ENCODE measurements around the gene MTAP. TPM values are rescaled to one million over a fixed set of nuclear protein-coding genes. Genes with fewer than 3 reads are reported as not detected.

The MTAP gene
- total and polyA plus RNA-seq, 2 of the 13 experiments (the other 11 are each of a cell fraction or from before 2014, with no cell fraction given): 16.7 to 51.2 TPM

DNA sequence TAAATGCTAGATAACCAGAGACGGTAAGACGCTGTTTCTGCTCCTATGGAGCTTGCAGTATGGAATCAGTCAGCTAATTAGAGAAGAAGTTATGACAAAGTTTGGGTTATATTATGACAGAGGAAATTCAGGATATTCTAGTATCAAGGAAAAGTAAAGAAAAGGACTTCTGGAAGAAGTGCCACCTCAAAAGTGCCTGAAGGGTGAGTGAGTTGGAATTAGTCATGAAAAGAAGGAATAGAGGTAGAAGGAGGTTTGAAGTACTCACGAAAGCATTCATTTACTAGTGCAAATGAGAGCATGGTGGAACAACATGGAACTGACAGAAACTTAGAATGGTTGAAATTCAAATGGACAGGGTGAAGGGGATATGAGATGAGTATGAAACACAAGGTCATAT is 40.4 kb upstream of the MTAP start:
- H3K9me3 ChIP-seq (ENCODE audit: low read length): no peaks in the 10 kb centered on the region
- ATAC-seq (no peak), DNase-seq (ENCODE audit: low spot score) (no peak), FAIRE-seq (no peak)
- no peaks in the 10 kb centered on the region for H3K36me3 ChIP-seq (replicated peaks in 1 of 2; ENCODE audit: control insufficient read depth in 1 of 2, insufficient read depth in 2 of 2, low read length in 2 of 2)
- WGBS (ENCODE audit: low lambda C conversion rate): 10% methylated on average over 3 of the region's 3 CpGs
- TF ChIP-seq, protein P1, sequence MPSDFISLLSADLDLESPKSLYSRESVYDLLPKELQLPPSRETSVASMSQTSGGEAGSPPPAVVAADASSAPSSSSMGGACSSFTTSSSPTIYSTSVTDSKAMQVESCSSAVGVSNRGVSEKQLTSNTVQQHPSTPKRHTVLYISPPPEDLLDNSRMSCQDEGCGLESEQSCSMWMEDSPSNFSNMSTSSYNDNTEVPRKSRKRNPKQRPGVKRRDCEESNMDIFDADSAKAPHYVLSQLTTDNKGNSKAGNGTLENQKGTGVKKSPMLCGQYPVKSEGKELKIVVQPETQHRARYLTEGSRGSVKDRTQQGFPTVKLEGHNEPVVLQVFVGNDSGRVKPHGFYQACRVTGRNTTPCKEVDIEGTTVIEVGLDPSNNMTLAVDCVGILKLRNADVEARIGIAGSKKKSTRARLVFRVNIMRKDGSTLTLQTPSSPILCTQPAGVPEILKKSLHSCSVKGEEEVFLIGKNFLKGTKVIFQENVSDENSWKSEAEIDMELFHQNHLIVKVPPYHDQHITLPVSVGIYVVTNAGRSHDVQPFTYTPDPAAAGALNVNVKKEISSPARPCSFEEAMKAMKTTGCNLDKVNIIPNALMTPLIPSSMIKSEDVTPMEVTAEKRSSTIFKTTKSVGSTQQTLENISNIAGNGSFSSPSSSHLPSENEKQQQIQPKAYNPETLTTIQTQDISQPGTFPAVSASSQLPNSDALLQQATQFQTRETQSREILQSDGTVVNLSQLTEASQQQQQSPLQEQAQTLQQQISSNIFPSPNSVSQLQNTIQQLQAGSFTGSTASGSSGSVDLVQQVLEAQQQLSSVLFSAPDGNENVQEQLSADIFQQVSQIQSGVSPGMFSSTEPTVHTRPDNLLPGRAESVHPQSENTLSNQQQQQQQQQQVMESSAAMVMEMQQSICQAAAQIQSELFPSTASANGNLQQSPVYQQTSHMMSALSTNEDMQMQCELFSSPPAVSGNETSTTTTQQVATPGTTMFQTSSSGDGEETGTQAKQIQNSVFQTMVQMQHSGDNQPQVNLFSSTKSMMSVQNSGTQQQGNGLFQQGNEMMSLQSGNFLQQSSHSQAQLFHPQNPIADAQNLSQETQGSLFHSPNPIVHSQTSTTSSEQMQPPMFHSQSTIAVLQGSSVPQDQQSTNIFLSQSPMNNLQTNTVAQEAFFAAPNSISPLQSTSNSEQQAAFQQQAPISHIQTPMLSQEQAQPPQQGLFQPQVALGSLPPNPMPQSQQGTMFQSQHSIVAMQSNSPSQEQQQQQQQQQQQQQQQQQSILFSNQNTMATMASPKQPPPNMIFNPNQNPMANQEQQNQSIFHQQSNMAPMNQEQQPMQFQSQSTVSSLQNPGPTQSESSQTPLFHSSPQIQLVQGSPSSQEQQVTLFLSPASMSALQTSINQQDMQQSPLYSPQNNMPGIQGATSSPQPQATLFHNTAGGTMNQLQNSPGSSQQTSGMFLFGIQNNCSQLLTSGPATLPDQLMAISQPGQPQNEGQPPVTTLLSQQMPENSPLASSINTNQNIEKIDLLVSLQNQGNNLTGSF (CRISPR knock-in tag; IDR thresholded peaks at IDR 0.05): no peak
- TF ChIP-seq NFE2 (CRISPR knock-in tag; IDR thresholded peaks at IDR 0.05): no peak
- TF ChIP-seq HMG20A (CRISPR knock-in tag; IDR thresholded peaks at IDR 0.05; ENCODE audit: borderline replicate concordance): no peak
- TF ChIP-seq PCBP1 (IDR thresholded peaks at IDR 0.05; ENCODE audit: borderline replicate concordance, low read depth, low read length): no peak
- TF ChIP-seq, protein P2, sequence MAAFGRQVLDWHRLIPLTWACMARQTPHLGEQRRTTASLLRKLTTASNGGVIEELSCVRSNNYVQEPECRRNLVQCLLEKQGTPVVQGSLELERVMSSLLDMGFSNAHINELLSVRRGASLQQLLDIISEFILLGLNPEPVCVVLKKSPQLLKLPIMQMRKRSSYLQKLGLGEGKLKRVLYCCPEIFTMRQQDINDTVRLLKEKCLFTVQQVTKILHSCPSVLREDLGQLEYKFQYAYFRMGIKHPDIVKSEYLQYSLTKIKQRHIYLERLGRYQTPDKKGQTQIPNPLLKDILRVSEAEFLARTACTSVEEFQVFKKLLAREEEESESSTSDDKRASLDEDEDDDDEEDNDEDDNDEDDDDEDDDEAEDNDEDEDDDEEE (CRISPR knock-in tag; IDR thresholded peaks at IDR 0.05): no peak
- no peak for TF ChIP-seq FOXJ3 (CRISPR knock-in tag; IDR thresholded peaks at IDR 0.05; ENCODE audit: borderline replicate concordance)
- no peak for TF ChIP-seq NFIC (IDR thresholded peaks at IDR 0.05; ENCODE audit: low read length)
- TF ChIP-seq RCOR2 (CRISPR knock-in tag; IDR thresholded peaks at IDR 0.05): no peak
- TF ChIP-seq PCBP2 (optimal IDR thresholded peaks at IDR 0.05; ENCODE audit: low read depth, low read length, poor library complexity, severe bottlenecking): no peak
- TF ChIP-seq U2AF2 (IDR thresholded peaks at IDR 0.05; ENCODE audit: low read depth, low read length): no peak
- TF ChIP-seq, protein P3, sequence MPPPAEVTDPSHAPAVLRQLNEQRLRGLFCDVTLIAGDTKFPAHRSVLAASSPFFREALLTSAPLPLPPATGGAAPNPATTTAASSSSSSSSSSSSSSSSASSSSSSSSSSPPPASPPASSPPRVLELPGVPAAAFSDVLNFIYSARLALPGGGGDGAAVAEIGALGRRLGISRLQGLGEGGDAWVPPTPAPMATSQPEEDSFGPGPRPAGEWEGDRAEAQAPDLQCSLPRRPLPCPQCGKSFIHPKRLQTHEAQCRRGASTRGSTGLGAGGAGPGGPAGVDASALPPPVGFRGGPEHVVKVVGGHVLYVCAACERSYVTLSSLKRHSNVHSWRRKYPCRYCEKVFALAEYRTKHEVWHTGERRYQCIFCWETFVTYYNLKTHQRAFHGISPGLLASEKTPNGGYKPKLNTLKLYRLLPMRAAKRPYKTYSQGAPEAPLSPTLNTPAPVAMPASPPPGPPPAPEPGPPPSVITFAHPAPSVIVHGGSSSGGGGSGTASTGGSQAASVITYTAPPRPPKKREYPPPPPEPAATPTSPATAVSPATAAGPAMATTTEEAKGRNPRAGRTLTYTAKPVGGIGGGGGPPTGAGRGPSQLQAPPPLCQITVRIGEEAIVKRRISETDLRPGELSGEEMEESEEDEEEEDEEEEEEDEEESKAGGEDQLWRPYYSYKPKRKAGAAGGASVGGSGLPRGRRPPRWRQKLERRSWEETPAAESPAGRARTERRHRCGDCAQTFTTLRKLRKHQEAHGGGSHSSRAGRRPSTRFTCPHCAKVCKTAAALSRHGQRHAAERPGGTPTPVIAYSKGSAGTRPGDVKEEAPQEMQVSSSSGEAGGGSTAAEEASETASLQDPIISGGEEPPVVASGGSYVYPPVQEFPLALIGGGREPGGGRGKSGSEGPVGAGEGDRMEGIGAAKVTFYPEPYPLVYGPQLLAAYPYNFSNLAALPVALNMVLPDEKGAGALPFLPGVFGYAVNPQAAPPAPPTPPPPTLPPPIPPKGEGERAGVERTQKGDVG (CRISPR knock-in tag; IDR thresholded peaks at IDR 0.05; ENCODE audit: borderline replicate concordance): no peak
- BruUV-seq (replicated peaks): no TSS peak
- no peak overlapping the region for H2AFZ ChIP-seq (ENCODE audit: low read length)
- no peak overlapping the region for H3K27ac ChIP-seq (ENCODE audit: extremely low read length, insufficient read depth, low read length)
- no peaks in the 10 kb centered on the region for H3K79me2 ChIP-seq (ENCODE audit: insufficient read depth, low read length)
- peaks cover 9% of the 10 kb centered on the region; the same call in 1 of the 2 replicates for H3K4me1 ChIP-seq (ENCODE audit: insufficient read depth, low read length)
- CTCF ChIA-PET (ENCODE audit: low intra/inter-chr PET ratio, low total read pairs): no interaction called here
- no peak overlapping the region for H3K4me3 ChIP-seq (replicated peaks in 1 of 3; ENCODE audit: insufficient read depth in 1 of 3, low read depth in 2 of 3, low read length in 3 of 3)
- no peak overlapping the region for H3K9ac ChIP-seq (ENCODE audit: insufficient read depth, low read depth, low read length)
- in situ Hi-C loops (cut with HindIII; ENCODE audit: extremely low pct_ligation_motif_present, low pct_unique_long_range_greater_than_20kb) (no loop called here), intact Hi-C loops (cut with micrococcal nuclease; ENCODE audit: unreplicated experiment) (no loop called here)
- no peaks in the 10 kb centered on the region for H3K27me3 ChIP-seq (ENCODE audit: control insufficient read depth in 1 of 2, insufficient read depth in 2 of 2, low read length in 2 of 2)
- POLR2A ChIA-PET: no interaction called here
- H3K4me2 ChIP-seq (ENCODE audit: low read depth, low read length): no peak overlapping the region
- no peaks in the 10 kb centered on the region for H4K20me1 ChIP-seq (ENCODE audit: insufficient read depth, low read length)
